HL-60 (cell line): ENCODE results near the gene RYR3.

Experiments used
- DNase-seq, 2 experiments: peaks; one replicate each; pipeline ENCODE4 v3.0.0-alpha.2; 2010 to 2020; ENCODE audit warnings: low read depth in 1 of 2, low spot score in 1 of 2
- H3K27ac ChIP-seq: fragments of 250-450 bp; sonication (Bioruptor Pico); replicated peaks from 2 replicates; pipeline ENCODE4 v1.5.1; 2020; ENCODE audit warnings: mild to moderate bottlenecking, moderate library complexity
- H3K27me3 ChIP-seq: fragments of 250-450 bp; sonication (Bioruptor Pico); 2 replicates; pipeline ENCODE4 v1.5.1; 2021; ENCODE audit warnings: mild to moderate bottlenecking, moderate library complexity; ENCODE audit not compliant: insufficient read depth, poor library complexity, severe bottlenecking
- H3K4me3 ChIP-seq: replicated peaks from 2 replicates; pipeline ENCODE4 v1.5.1; 2011; ENCODE audit warnings: mild to moderate bottlenecking, control low read depth, low read length; ENCODE audit not compliant: insufficient read depth
- CTCF ChIP-seq: IDR thresholded peaks from one replicate; pipeline ENCODE4 v1.5.1; 2011; ENCODE audit warnings: low read length, control low read depth, inconsistent platforms; ENCODE audit not compliant: insufficient read depth
- GABPA ChIP-seq: IDR thresholded peaks from 2 replicates; pipeline ENCODE4 v1.6.1; 2012; ENCODE audit warnings: low read depth
- POLR2AphosphoS5 ChIP-seq: IDR thresholded peaks from 2 replicates; pipeline ENCODE4 v1.6.1; 2012; ENCODE audit warnings: low read depth
- REST ChIP-seq: IDR thresholded peaks from 2 replicates; pipeline ENCODE4 v1.6.1; 2012; ENCODE audit warnings: low read depth; ENCODE audit not compliant: insufficient replicate concordance
- SPI1 ChIP-seq: IDR thresholded peaks from 2 replicates; pipeline ENCODE4 v1.6.1; 2012; ENCODE audit warnings: low read depth, mild to moderate bottlenecking, borderline replicate concordance

RYR3 gene

GRCh38 chr15:33701304-33701696, 390.5 kb downstream of the RYR3 start:
- no peak overlapping the region for H3K27ac ChIP-seq
- no peaks in the 10 kb centered on the region for H3K27me3 ChIP-seq
- H3K4me3 ChIP-seq, result no peak overlapping the region
- no peak for TF ChIP-seq POLR2AphosphoS5
- no peak for TF ChIP-seq CTCF
- TF ChIP-seq REST, result no peak
- TF ChIP-seq SPI1, result no peak
- TF ChIP-seq GABPA, result no peak
- DNase-seq, result no peak

GRCh38 chr15:33706173-33706572, 395.4 kb downstream of the RYR3 start:
- H3K27ac ChIP-seq, result no peak overlapping the region
- H3K27me3 ChIP-seq, result no peaks in the 10 kb centered on the region
- H3K4me3 ChIP-seq, result no peak overlapping the region
- no peak for TF ChIP-seq REST
- TF ChIP-seq CTCF, result no peak
- TF ChIP-seq POLR2AphosphoS5, result no peak
- no peak for TF ChIP-seq SPI1
- TF ChIP-seq GABPA, result no peak
- no peak for DNase-seq

- H3K27ac ChIP-seq, result no peak overlapping the region
- H3K4me3 ChIP-seq, result no peak overlapping the region
- no peaks in the 10 kb centered on the region for H3K27me3 ChIP-seq
- no peak for DNase-seq
- TF ChIP-seq CTCF (no peak), SPI1 (no peak), POLR2AphosphoS5 (no peak), REST (no peak), GABPA (no peak)
These were observed 400.0 kb downstream of the RYR3 start for GRCh38 chr15:33710748-33711147.
